ENCODE measurements around the gene COBL. TPM values are rescaled to one million over a fixed set of nuclear protein-coding genes. Genes with fewer than 3 reads are reported as not detected.

Gene COBL
- total RNA-seq, 2 donors from 2014 or later, result 1.4 to 1.6 TPM

- DNase-seq (ENCODE audit: low spot score) (no peak), ATAC-seq (ENCODE audit: insufficient number of reproducible peaks, low FRiP score, low read depth) (no peak)
- Histone ChIP-seq H3K27me3 (replicated peaks; ENCODE audit: insufficient read depth) (no peaks in the 10 kb centered on the region), H3K4me3 (no peak overlapping the region), H3K4me1 (ENCODE audit: control insufficient read depth in 1 of 2, low read depth in 2 of 2) (no peaks in the 10 kb centered on the region), H3K27ac (no peak overlapping the region), H3K36me3 (no peaks in the 10 kb centered on the region), H3K9me3 (no peaks in the 10 kb centered on the region)
- no peak for TF ChIP-seq CTCF (IDR thresholded peaks at IDR 0.05)
Measured at GRCh38 chr7:51244053-51244452, 72.6 kb downstream of the COBL start.

GRCh38 chr7:51243631-51244030 lies 73.0 kb downstream of the COBL start:
- DNase-seq (ENCODE audit: low spot score) (no peak), ATAC-seq (ENCODE audit: insufficient number of reproducible peaks, low FRiP score, low read depth) (no peak)
- no peak overlapping the region for H3K4me3 ChIP-seq
- H3K27me3 ChIP-seq (replicated peaks; ENCODE audit: insufficient read depth), result no peaks in the 10 kb centered on the region
- no peaks in the 10 kb centered on the region for H3K4me1 ChIP-seq (ENCODE audit: control insufficient read depth in 1 of 2, low read depth in 2 of 2)
- H3K9me3 ChIP-seq, result no peaks in the 10 kb centered on the region
- H3K27ac ChIP-seq, result no peak overlapping the region
- no peaks in the 10 kb centered on the region for H3K36me3 ChIP-seq
- no peak for TF ChIP-seq CTCF (IDR thresholded peaks at IDR 0.05)

GRCh38 chr7:51242881-51243518 lies 73.6 kb downstream of the COBL start:
- no peak for TF ChIP-seq CTCF (IDR thresholded peaks at IDR 0.05)
- H3K4me1 ChIP-seq (ENCODE audit: control insufficient read depth in 1 of 2, low read depth in 2 of 2), result no peaks in the 10 kb centered on the region
- ATAC-seq (ENCODE audit: insufficient number of reproducible peaks, low FRiP score, low read depth) (no peak), DNase-seq (ENCODE audit: low spot score) (no peak)
- H3K36me3 ChIP-seq, result no peaks in the 10 kb centered on the region
- H3K9me3 ChIP-seq, result no peaks in the 10 kb centered on the region
- no peak overlapping the region for H3K4me3 ChIP-seq
- H3K27me3 ChIP-seq (replicated peaks; ENCODE audit: insufficient read depth), result no peaks in the 10 kb centered on the region
- H3K27ac ChIP-seq, result no peak overlapping the region

- Histone ChIP-seq H3K4me3 (no peak overlapping the region), H3K36me3 (no peaks in the 10 kb centered on the region), H3K9me3 (no peaks in the 10 kb centered on the region), H3K4me1 (ENCODE audit: control insufficient read depth in 1 of 2, low read depth in 2 of 2) (no peaks in the 10 kb centered on the region), H3K27ac (no peak overlapping the region), H3K27me3 (replicated peaks; ENCODE audit: insufficient read depth) (no peaks in the 10 kb centered on the region)
- no peak for TF ChIP-seq CTCF (IDR thresholded peaks at IDR 0.05)
- ATAC-seq (ENCODE audit: insufficient number of reproducible peaks, low FRiP score, low read depth) (no peak), DNase-seq (ENCODE audit: low spot score) (no peak)
Measured at GRCh38 chr7:51242007-51242691, 74.5 kb downstream of the COBL start.

GRCh38 chr7:51240868-51241267 lies 75.7 kb downstream of the COBL start:
- DNase-seq (ENCODE audit: low spot score), result no peak
- no peak overlapping the region for H3K27ac ChIP-seq
- no peak for ATAC-seq (ENCODE audit: insufficient number of reproducible peaks, low FRiP score, low read depth)

More at GRCh38 chr7:51240868-51241267, 75.7 kb downstream of the COBL start:
- H3K9me3 ChIP-seq, result no peaks in the 10 kb centered on the region
- H3K27me3 ChIP-seq (replicated peaks; ENCODE audit: insufficient read depth), result no peaks in the 10 kb centered on the region
- H3K4me3 ChIP-seq, result no peak overlapping the region
- TF ChIP-seq CTCF (IDR thresholded peaks at IDR 0.05), result no peak
- no peaks in the 10 kb centered on the region for H3K4me1 ChIP-seq (ENCODE audit: control insufficient read depth in 1 of 2, low read depth in 2 of 2)
- H3K36me3 ChIP-seq, result no peaks in the 10 kb centered on the region

Measured in thoracic aorta (tissue), 2 donors.